Posterior vena cava (tissue), 2 donors: ENCODE results near the gene POFUT1. TPM values are rescaled to one million over a fixed set of nuclear protein-coding genes. Genes with fewer than 3 reads are reported as not detected.
A peak's percentile ranks its signal among the peaks of the same experiment; 100 is the strongest.

Source experiments
- DNase-seq: peaks from one replicate; pipeline ENCODE4 v3.0.0-alpha.2; 2020; ENCODE audit warnings: low spot score
- intact Hi-C, 2 donors: fragments of 100-400 bp; cut with DNase I; formaldehyde crosslinking; loops; one replicate each; pipeline versions ENCODE4 v1.14.1 to v1.14.2; 2022 to 2023
- total RNA-seq, 2 donors: library from RNA; stranded (reverse); fragmentation: NEBNext Ultra II Directional; extraction: Animal tissue kit (Norgen Biotek cat#: 25700); gene quantifications; one replicate each; pipeline ENCODE4 v1.2.1, GENCODE V29; 2021
- donor health status: DM: yes; HTN: yes; CAD: no.
- donor health status: DM: yes; HTN: yes; CAD: no.

The POFUT1 gene
- total RNA-seq, 2 donors from 2014 or later = 34.6 to 36.4 TPM

GRCh38 chr20:32204205-32205109 lies 3.2 kb upstream of the POFUT1 start:
- DNase-seq = no peak
- intact Hi-C loops = no loop called here

DNA sequence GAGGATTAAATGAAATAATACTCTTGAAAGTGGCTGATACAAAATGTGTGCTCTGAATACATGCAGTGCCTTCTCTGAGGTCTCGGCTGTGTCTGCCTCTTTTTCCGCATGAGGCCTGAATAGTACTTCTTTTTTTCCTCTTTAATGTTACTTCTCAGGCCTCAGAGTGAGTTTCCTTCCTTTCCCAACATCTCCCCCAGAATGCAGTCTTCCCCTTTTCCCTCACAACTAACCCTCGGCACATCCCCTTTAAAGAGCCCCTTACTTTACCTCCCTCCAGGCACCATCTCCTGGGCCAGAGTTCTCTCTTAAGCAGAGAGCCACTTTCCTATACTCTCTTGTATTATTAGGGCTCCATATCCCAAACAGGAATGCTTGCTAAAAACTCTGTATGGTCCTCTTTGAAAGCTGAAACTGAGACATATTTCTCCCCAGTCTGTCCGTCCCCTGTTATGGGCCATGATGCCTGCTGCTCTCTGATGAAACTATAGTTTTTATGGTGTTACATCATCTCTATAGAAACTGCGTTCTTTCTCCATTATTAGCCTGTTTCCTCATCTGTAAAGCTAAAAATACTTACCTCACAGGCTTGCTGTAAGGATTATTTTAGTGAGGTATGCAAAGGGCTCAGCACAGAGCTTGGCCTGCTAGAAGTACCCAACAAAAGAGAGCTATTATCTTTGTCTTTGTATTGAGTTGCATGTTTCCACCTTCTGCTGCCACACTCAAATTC lies 2.4 kb upstream of the POFUT1 start:
- DNase-seq = no peak
- intact Hi-C loops = no loop called here

GRCh38 chr20:32205843-32206759 lies 1.6 kb upstream of the POFUT1 start:
- no peak for DNase-seq
- intact Hi-C loops = no loop called here

DNA sequence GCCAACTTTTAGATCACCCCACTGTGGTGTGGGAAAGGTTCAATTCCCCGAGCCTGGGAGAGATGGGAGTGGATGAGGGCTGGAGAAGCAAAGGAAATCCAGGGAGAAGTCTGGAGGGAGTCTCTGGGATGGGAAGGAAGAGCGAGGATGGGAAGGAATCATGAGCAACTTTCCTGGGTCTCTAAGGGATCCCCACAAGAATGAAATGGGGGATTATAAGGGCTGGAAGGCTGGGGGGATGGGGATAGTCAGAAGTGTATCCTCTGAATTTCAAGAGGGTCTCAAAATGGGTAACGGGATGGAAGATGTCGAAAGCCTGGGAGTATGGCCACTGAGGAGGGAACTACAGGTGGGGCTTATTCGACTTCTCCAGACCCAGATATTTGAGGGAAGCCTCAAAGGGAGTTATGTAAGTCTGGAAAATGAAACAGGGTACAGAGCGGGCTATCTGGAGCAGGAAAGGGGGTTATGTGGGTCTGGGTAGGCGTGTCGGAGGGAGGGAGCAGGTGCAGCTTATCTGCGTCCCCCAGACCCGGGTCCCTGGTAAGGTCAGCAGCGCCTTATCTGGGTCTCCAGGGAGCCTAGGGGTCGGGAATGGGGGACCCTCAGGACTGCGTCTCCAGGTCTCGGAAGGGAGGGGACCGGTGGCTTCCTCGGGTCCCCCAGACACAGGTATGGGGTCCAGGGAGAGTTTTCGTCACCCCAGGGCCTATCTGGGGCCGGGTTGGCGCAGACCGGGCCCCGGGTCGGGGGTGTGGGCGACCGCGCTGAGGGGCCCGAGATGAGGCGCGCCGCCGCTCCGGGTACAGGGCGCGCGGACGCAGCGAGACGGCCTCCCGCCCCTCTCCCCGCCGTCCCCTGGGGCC lies 687 bp upstream of the POFUT1 start:
- intact Hi-C loops = no loop called here
- DNase-seq = no peak

DNA sequence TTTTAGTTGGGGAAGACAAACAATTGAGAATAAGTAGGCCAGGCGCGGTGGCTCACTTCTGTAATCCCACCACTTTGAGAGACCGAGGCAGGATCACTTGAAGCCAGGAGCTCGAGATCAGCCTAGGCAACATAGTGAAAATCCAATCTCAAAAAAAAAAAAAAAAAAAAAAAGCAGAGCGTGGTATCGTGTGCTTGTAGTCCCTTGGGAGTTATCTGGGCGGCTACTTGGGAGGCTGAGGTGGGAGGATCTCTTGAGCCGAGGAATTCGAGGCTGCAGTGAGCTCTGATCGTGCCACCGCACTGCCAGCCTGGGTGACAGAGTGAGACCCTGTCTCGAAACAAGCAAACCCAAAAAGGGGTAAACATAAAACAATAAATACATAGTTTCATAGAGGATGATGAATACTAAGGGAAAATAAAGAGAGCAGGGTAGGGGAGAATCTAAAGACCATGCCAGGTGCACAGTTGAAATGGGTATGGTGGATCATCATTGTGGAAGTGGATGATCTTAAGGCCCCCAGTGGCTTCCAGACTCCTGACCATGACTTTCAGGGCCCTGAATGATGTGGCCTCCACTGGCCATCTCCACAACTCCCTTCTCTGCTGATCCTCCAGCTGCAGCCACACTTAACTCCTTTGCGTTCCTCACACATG lies 947 bp downstream of the POFUT1 start:
- intact Hi-C loops = no loop called here
- DNase-seq = no peak

DNA sequence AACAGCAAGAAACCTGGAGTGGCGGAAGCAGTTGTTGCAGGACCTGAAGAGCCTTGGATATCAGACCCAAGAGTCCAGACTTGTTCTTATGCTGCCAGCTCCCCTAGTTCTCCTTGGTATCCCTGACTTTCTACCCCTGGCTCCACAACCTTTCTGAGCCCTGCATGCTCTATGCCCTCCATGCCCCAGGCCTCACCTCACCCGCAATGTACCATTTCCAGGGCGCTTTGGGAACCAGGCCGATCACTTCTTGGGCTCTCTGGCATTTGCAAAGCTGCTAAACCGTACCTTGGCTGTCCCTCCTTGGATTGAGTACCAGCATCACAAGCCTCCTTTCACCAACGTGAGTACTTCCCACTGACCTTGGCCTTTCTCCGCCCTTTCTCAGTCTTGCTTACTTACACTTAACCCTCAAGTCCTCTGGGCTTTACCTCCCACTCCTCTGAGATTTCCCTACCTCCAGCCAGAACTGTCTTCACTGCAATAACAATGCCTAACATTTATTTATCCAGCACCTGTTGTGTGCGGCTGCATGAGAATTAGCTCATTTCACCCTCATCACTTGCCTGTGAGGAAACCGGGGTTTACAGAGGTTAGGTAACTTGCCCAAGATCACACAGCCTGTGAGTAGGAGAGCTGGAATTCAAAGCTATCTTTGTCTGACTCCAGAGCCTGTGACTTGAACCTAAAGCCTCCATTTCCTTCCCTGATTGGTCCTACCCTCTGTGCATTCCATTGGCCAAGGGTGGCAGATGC lies 2.3 kb downstream of the POFUT1 start:
- intact Hi-C loops = no loop called here
- DNase-seq = no peak

DNA sequence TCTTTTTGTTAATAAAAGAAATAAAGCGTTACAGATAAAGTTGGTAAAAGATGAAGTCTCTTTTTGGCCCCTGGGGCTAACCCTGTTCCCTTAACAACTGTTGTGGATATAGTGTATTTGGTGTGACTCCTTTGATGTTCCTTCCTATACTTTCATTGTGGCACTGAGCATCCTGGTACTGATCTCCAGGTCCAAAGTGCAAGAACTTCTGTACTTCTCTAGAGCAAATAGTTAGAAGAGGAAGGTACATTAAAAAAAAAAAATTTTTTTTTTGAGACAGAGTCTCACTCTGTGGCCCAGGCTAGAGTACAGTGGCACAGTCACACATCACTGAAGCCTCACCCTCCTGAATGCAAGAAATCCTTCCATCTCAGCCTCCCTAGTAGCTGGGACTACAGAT lies 6.2 kb downstream of the POFUT1 start:
- intact Hi-C loops = no loop called here
- DNase-seq = no peak

DNA sequence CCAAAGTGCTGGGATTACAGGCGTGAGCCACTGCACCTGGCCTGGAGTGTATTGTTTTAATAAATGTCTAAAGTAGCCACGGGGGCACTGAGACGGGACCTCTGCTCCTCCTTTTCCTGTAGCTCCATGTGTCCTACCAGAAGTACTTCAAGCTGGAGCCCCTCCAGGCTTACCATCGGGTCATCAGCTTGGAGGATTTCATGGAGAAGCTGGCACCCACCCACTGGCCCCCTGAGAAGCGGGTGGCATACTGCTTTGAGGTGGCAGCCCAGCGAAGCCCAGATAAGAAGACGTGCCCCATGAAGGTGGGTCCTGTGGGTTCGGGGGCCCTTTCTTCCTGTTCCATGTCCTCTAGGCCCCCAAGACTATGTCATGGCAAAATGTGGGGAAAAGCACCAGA lies 7.5 kb downstream of the POFUT1 start:
- intact Hi-C loops = no loop called here
- DNase-seq = no peak

GRCh38 chr20:32215729-32216128 lies 8.0 kb downstream of the POFUT1 start:
- intact Hi-C loops = no loop called here

GRCh38 chr20:32216179-32217142 lies 8.8 kb downstream of the POFUT1 start:
- DNase-seq = no peak
- intact Hi-C loops = no loop called here

More at GRCh38 chr20:32215729-32216128, 8.0 kb downstream of the POFUT1 start:
- DNase-seq = no peak

- intact Hi-C loops = no loop called here
- DNase-seq = no peak
Observed at GRCh38 chr20:32218156-32218900, 10.6 kb downstream of the POFUT1 start.

GRCh38 chr20:32224463-32224862 lies 16.8 kb downstream of the POFUT1 start:
- peak; percentile 19 for DNase-seq
- intact Hi-C loops = no loop called here

DNA sequence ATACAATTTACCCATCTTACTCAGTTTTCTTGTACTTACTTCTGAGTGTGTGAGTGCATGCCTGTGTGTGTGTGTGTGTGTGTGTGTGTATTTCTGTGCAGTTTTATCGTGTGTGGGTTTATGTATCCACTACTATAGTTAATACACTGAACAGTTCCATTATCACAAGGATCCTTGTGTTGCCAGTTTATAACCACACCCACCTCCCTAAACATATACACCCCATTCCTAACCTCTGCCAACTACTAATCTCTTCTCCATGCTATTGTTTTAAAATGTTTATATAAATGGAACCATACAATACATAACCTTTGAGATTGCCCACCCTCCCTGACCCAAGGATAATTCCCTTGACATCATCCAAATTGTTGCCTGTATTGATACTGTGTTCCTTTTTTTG lies 18.7 kb downstream of the POFUT1 start:
- intact Hi-C loops = no loop called here
- DNase-seq = no peak

DNA sequence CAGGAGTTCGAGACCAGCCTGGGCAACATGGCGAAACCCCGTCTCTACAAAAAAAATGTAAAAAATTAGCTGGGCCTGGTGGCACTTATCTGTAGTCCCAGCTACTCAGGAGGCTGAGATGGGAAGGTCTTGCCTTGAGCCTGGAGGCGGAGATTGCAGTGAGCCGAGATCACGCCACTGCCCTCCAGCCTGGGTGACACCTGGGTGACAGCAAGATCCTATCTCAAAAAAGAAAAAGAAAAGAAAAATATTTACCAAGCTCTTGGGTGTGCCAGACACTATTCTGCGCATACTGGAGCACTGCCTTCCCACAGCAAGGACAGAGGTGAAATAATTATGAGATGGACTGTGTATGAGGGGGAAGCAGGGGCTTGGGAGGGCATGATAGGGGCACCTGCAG lies 19.6 kb downstream of the POFUT1 start:
- intact Hi-C loops = no loop called here
- peak; percentile 15 for DNase-seq

DNA sequence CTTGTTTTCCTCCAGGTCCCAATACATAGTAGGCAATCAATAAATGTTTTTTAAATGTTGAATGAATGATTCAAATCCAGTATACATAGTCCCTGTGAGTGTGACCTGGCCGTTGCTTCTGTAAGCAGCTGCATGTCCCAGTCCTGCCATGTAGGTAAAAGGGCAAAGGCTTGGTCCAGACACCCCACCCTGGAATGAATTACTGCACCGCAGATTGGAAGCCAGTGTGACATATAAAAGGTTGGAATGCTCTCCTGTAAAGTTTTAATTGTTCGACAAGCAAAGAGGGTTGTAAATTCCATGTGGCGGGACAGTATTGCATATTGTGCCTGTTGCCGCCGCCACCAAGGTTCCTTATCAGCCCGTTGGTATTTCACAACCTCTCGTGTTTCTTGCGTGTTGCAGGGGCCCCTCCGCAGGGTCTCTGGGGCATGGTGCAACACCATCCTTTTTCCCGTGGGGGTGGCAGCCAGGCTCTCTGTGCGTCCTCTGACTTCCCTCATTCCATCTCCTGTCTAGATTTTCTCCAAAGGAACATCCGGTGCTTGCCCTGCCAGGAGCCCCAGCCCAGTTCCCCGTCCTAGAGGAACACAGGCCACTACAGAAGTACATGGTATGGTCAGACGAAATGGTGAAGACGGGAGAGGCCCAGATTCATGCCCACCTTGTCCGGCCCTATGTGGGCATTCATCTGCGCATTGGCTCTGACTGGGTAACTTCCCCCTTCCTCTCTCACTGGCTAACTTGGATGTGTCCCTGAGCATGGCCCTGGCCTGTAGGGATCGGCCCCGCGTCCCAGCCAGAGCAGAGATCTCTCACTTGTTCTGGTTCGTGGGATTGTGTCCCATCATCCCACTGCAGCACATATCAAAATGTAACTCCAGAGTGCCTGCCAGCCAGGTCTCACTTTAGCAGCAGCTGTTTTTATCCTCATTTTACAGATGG lies 20.3 kb downstream of the POFUT1 start:
- intact Hi-C loops = no loop called here
- peak; percentile 53 for DNase-seq
